PC-9 (cell line): ENCODE data around the gene ZNF778. TPM values are rescaled to one million over a fixed set of nuclear protein-coding genes. Genes with fewer than 3 reads are reported as not detected.

Source experiments
- BruUV-seq: library from RNA; stranded (reverse); fragments of 400-500 nt; replicated peaks from 2 replicates; lab custom pipeline; 2021; lab: Mats Ljungman, UMichigan
- CTCF ChIA-PET: fragments of 300-600 bp; sonication (Branson Sonifier 250); formaldehyde crosslinking; loops from one replicate; lab custom pipeline; 2022; ENCODE audit warnings: antibody characterized with exemption; lab: Charles Lee
- POLR2A ChIA-PET: fragments of 300-600 bp; sonication (Branson Sonifier 250); formaldehyde crosslinking; loops from one replicate; lab custom pipeline; 2022; ENCODE audit warnings: antibody characterized with exemption; ENCODE audit not compliant: unreplicated experiment; lab: Charles Lee
- DNase-seq, 2 experiments: peaks; one replicate each; pipeline versions ENCODE4 v3.0.0 to v3.0.0-alpha.2; 2015 to 2022; ENCODE audit warnings: mixed read lengths in 1 of 2
- H2AFZ ChIP-seq: fragments of 200-600 bp; sonication (generic); 2 replicates; pipeline ENCODE4 v1.8.1; 2017; ENCODE audit warnings: antibody characterized with exemption
- H3F3A ChIP-seq: fragments of 200-600 bp; sonication (generic); 2 replicates; pipeline ENCODE4 v1.8.1; 2017; ENCODE audit warnings: antibody characterized with exemption, mild to moderate bottlenecking, low read depth; ENCODE audit not compliant: insufficient read depth
- H3K27ac ChIP-seq: fragments of 200-600 bp; sonication (generic); 2 replicates; pipeline ENCODE4 v1.6.1; 2016; ENCODE audit warnings: mixed run types
- H3K27me3 ChIP-seq: fragments of 200-600 bp; sonication (generic); 2 replicates; pipeline ENCODE4 v1.6.1; 2016; ENCODE audit warnings: low read depth, mixed run types; ENCODE audit not compliant: insufficient read depth
- H3K36me3 ChIP-seq: fragments of 200-600 bp; sonication (generic); 2 replicates; pipeline ENCODE4 v1.6.1; 2016; ENCODE audit warnings: low read depth, mixed run types
- H3K4me1 ChIP-seq: fragments of 200-600 bp; sonication (generic); replicated peaks from 2 replicates; pipeline ENCODE4 v1.6.1; 2016; ENCODE audit warnings: mixed run types; ENCODE audit not compliant: insufficient read depth
- H3K4me2 ChIP-seq: fragments of 200-600 bp; sonication (generic); 2 replicates; pipeline ENCODE4 v1.6.1; 2017; ENCODE audit warnings: mixed run types
- H3K4me3 ChIP-seq: fragments of 200-600 bp; sonication (generic); 2 replicates; pipeline ENCODE4 v1.6.1; 2016; ENCODE audit warnings: mixed run types
- H3K79me2 ChIP-seq: fragments of 200-600 bp; sonication (generic); 2 replicates; pipeline ENCODE4 v1.6.1; 2017; ENCODE audit warnings: low read depth, mixed run types
- H3K9me2 ChIP-seq: fragments of 200-600 bp; sonication (generic); 2 replicates; pipeline ENCODE4 v1.8.1; 2017; ENCODE audit warnings: mild to moderate bottlenecking; ENCODE audit not compliant: insufficient read depth
- H3K9me3 ChIP-seq: fragments of 200-600 bp; sonication (generic); 2 replicates; pipeline ENCODE4 v1.8.1; 2016; ENCODE audit warnings: low read depth; ENCODE audit not compliant: insufficient read depth
- H4K20me1 ChIP-seq: fragments of 200-600 bp; sonication (generic); 2 replicates; pipeline ENCODE4 v1.8.1; 2017; ENCODE audit not compliant: insufficient read depth
- EZH2 ChIP-seq: fragments of 200-600 bp; sonication (generic); IDR thresholded peaks from 2 replicates; pipeline ENCODE4 v1.8.0; 2017; ENCODE audit warnings: antibody characterized with exemption, low read depth
- intact Hi-C: fragments of 100-400 bp; cut with micrococcal nuclease; formaldehyde crosslinking; loops from one replicate; pipeline ENCODE4 v1.10.0; 2022; ENCODE audit not compliant: unreplicated experiment
- total RNA-seq: library from RNA; stranded (reverse); gene quantifications from 2 replicates; pipeline ENCODE4 v1.2.3, GENCODE V29; 2021
- TF ChIP-seq, protein P1 (sequence below): fragments of 200-600 bp; sonication (generic); conservative IDR thresholded peaks from 2 replicates; pipeline ENCODE4 v1.6.1; 2017; ENCODE audit warnings: mixed run types, antibody characterized with exemption, mild to moderate bottlenecking, moderate library complexity

The ZNF778 gene
- total RNA-seq, 1 experiment from 2014 or later = 9.5 TPM

DNA sequence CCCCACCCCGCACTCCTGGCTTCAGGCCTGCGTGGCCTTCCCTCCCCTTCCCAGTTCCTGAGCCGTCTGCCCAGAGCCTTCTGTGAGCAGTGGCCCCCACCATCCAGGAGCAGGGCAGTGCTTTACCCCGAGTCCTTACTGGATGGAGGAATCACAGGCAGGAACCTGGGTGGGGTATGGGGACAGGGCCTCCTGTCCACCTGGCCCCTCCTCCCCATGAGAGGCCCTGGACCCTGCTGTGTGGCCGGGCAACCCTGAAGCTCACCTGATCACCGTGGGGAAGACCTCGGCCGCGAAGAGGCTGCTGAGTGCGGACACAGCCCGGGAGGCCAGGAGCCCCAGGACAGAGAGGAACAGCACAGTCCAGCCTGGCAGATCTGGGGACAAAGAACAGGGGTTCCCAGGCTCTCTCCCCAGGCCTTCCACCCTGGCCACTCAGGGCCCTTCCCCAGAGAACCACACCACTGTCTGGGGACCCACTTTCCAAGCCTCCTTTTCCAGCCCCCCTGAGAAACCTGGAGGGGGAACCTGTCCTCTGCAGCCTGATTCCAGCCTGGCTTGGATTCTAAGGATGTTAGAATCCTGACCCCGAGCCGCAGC, 20.4 kb upstream of the ZNF778 start:
- no peak overlapping the region for H3K4me3 ChIP-seq
- H3K4me1 ChIP-seq = peaks cover 10% of the 10 kb centered on the region; the same call in 1 of the 2 replicates
- peaks cover 10% of the 10 kb centered on the region for H3K27me3 ChIP-seq
- CTCF ChIA-PET = no interaction called here
- no peaks in the 10 kb centered on the region for H3K9me2 ChIP-seq
- no peak overlapping the region for H2AFZ ChIP-seq
- H3K27ac ChIP-seq = no peak overlapping the region
- no peaks in the 10 kb centered on the region for H4K20me1 ChIP-seq
- intact Hi-C loops = no loop called here
- no peaks in the 10 kb centered on the region for H3K36me3 ChIP-seq
- TF ChIP-seq, protein P1, sequence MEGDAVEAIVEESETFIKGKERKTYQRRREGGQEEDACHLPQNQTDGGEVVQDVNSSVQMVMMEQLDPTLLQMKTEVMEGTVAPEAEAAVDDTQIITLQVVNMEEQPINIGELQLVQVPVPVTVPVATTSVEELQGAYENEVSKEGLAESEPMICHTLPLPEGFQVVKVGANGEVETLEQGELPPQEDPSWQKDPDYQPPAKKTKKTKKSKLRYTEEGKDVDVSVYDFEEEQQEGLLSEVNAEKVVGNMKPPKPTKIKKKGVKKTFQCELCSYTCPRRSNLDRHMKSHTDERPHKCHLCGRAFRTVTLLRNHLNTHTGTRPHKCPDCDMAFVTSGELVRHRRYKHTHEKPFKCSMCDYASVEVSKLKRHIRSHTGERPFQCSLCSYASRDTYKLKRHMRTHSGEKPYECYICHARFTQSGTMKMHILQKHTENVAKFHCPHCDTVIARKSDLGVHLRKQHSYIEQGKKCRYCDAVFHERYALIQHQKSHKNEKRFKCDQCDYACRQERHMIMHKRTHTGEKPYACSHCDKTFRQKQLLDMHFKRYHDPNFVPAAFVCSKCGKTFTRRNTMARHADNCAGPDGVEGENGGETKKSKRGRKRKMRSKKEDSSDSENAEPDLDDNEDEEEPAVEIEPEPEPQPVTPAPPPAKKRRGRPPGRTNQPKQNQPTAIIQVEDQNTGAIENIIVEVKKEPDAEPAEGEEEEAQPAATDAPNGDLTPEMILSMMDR = no peak
- no peak for TF ChIP-seq EZH2
- H3F3A ChIP-seq = no peaks in the 10 kb centered on the region
- H3K4me2 ChIP-seq = no peak overlapping the region
- no peak for DNase-seq
- BruUV-seq = no TSS peak
- POLR2A ChIA-PET = no interaction called here
- no peaks in the 10 kb centered on the region for H3K79me2 ChIP-seq
- H3K9me3 ChIP-seq = no peaks in the 10 kb centered on the region

DNA sequence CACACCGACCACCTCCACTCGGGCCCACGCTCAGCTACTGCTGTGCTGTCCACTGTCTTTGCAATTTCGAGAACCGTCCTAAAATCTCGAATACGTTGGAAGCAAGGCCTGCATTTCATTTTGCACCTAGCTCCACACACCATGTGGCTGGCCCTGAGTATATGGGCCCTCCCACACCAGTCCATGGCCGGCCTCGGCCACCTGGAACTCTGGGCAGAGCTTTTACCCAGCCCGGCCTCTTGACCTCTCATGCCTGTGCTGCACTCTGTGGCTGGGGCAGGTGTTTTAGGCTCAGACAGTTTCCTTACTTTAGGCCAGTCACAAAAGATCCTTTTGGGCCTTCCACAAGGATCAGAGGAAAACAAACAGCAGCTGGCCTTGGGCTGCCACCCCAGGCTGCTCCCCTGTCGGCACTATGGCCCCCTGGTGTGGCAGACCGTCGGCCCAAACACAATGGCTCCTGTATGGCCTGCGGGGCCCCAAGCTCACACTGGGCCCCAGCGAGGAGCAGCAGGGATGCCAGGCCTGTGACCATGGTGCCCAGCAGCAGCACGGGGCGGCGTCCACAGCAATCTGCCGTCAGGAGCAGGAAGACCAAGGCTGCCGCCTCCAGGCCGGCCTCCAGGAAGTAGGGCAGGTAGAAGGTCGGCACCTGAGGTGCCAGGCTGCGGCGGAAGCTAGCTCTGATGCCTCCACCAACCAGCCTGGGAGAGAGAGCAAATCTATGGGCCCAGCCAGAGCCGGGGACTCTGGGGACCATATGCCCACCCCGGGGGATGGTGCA, 19.7 kb upstream of the ZNF778 start:
- BruUV-seq = no TSS peak
- no peak overlapping the region for H3K27ac ChIP-seq
- POLR2A ChIA-PET = no interaction called here

More for the DNA sequence above, 19.7 kb upstream of the ZNF778 start:
- TF ChIP-seq, protein P1 = no peak
- TF ChIP-seq EZH2 = no peak
- Histone ChIP-seq H3K4me1 (peaks cover 10% of the 10 kb centered on the region; the same call in 1 of the 2 replicates), H3K36me3 (no peaks in the 10 kb centered on the region), H2AFZ (no peak overlapping the region), H4K20me1 (no peaks in the 10 kb centered on the region), H3K9me2 (no peaks in the 10 kb centered on the region), H3K4me2 (no peak overlapping the region), H3K27me3 (peaks cover 10% of the 10 kb centered on the region), H3K4me3 (no peak overlapping the region), H3F3A (peaks cover 3% of the 10 kb centered on the region; the same call in 1 of the 2 replicates), H3K9me3 (no peaks in the 10 kb centered on the region), H3K79me2 (no peaks in the 10 kb centered on the region)
- CTCF ChIA-PET = interaction anchor here (0.6 kb wide), 1 partner anchor 276 kb away, joined by 3 read pairs; no protein-coding TSS in a partner anchor
- intact Hi-C loops = no loop called here
- no peak for DNase-seq
